PFSK-1 (cell line): ENCODE data around the gene PARD3B.

Source experiments
- SIN3A ChIP-seq: IDR thresholded peaks from 2 replicates; pipeline ENCODE4 v1.6.1; 2012; ENCODE audit warnings: mild to moderate bottlenecking, low read length, moderate library complexity, borderline replicate concordance; ENCODE audit not compliant: insufficient read depth
- TAF1 ChIP-seq: IDR thresholded peaks from 2 replicates; pipeline ENCODE4 v1.6.1; 2012; ENCODE audit warnings: low read length, control low read depth, borderline replicate concordance; ENCODE audit not compliant: insufficient read depth

GRCh38 chr2:204794624-204795023, 249.3 kb downstream of the PARD3B start:
- no peak for TF ChIP-seq SIN3A
- no peak for TF ChIP-seq TAF1
